Measurements from ENCODE around the gene MARCOL. TPM values are rescaled to one million over a fixed set of nuclear protein-coding genes. Genes with fewer than 3 reads are reported as not detected.

Gene MARCOL
- total and polyA plus RNA-seq, 9 of the 15 experiments (the other 6 are each of a cell fraction or from before 2014, with no cell fraction given), result not detected

- TF ChIP-seq SLC30A9 (CRISPR knock-in tag; IDR thresholded peaks at IDR 0.05), result no peak
- no peak for TF ChIP-seq FOXP1 (CRISPR knock-in tag; IDR thresholded peaks at IDR 0.05)
- TF ChIP-seq RAD21 (CRISPR knock-in tag; conservative IDR thresholded peaks at IDR 0.05 in 1 of 2, IDR thresholded peaks at IDR 0.05 in 1 of 2), result no peak
- no peak for TF ChIP-seq ZNF24 (IDR thresholded peaks at IDR 0.05)
- TF ChIP-seq ZNF780A (CRISPR knock-in tag; IDR thresholded peaks at IDR 0.05), result no peak
These were observed 32.5 kb upstream of the MARCOL start (continued) for GRCh38 chr5:148205865-148206264.

DNA sequence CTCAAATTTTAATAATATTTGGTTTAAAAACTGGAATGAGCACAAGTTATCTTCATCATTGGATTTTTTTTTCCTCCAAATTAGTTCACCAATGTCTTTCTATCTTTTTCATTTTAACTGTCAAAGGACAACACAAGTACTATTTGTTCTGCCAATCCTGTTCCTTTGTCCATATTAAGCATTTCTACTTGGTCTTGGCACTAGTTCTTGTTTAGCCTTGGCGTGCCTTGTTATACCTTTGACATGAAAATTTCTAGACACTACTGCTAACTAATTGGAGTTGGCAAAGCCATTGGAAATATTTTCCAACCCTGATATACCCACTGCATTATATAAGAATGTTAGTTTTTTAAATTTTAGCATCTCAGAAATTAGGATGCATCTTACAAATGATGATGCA is 31.7 kb upstream of the MARCOL start:
- TF ChIP-seq, protein P1, sequence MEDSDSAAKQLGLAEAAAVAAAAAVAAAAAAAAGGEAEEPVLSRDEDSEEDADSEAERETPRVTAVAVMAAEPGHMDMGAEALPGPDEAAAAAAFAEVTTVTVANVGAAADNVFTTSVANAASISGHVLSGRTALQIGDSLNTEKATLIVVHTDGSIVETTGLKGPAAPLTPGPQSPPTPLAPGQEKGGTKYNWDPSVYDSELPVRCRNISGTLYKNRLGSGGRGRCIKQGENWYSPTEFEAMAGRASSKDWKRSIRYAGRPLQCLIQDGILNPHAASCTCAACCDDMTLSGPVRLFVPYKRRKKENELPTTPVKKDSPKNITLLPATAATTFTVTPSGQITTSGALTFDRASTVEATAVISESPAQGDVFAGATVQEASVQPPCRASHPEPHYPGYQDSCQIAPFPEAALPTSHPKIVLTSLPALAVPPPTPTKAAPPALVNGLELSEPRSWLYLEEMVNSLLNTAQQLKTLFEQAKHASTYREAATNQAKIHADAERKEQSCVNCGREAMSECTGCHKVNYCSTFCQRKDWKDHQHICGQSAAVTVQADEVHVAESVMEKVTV (CRISPR knock-in tag; IDR thresholded peaks at IDR 0.05), result no peak
- TF ChIP-seq THAP7 (CRISPR knock-in tag; IDR thresholded peaks at IDR 0.05) (no peak), RNF2 (IDR thresholded peaks at IDR 0.05) (no peak), HDAC8 (tag; IDR thresholded peaks at IDR 0.05) (no peak), MAFK (IDR thresholded peaks at IDR 0.05; ENCODE audit: low read length) (no peak), KAT8 (IDR thresholded peaks at IDR 0.05; ENCODE audit: low read depth) (no peak), ZNF354B (CRISPR knock-in tag; IDR thresholded peaks at IDR 0.05) (no peak), BRD9 (IDR thresholded peaks at IDR 0.05; ENCODE audit: low read depth, partially characterized antibody) (no peak), GATAD2A (IDR thresholded peaks at IDR 0.05) (no peak), ZNF324 (CRISPR knock-in tag; IDR thresholded peaks at IDR 0.05) (no peak), ZNF583 (CRISPR knock-in tag; IDR thresholded peaks at IDR 0.05) (no peak), NR2F6 (CRISPR knock-in tag; IDR thresholded peaks at IDR 0.05) (no peak), NFYB (IDR thresholded peaks at IDR 0.05; ENCODE audit: extremely low read depth, insufficient read length) (no peak), RHOXF2B (CRISPR knock-in tag; conservative IDR thresholded peaks at IDR 0.05) (no peak), ZNF395 (CRISPR knock-in tag; IDR thresholded peaks at IDR 0.05) (no peak), RB1 (IDR thresholded peaks at IDR 0.05; ENCODE audit: low read depth) (no peak), COPS2 (conservative IDR thresholded peaks at IDR 0.05) (no peak), ETV6 (IDR thresholded peaks at IDR 0.05; ENCODE audit: borderline replicate concordance in 1 of 2, low read depth in 2 of 2, low read length in 1 of 2) (no peak), ETV6 (CRISPR knock-in tag; IDR thresholded peaks at IDR 0.05; ENCODE audit: borderline replicate concordance) (no peak)
- BruUV-seq (replicated peaks), result no TSS peak
- Histone ChIP-seq H4K20me1 (replicated peaks; ENCODE audit: control insufficient read depth, insufficient read depth, low read length) (no peaks in the 10 kb centered on the region), H2AFZ (ENCODE audit: low read depth, low read length) (no peak overlapping the region), H3K27me3 (ENCODE audit: control insufficient read depth in 2 of 2, insufficient read depth in 2 of 2, low read length in 2 of 2) (no peaks in the 10 kb centered on the region), H3K27ac (ENCODE audit: extremely low read depth, low read depth, low read length) (no peak overlapping the region), H3K9ac (ENCODE audit: insufficient read depth in 1 of 2, low read depth in 2 of 2, low read length in 2 of 2) (no peak overlapping the region), H3K9me1 (ENCODE audit: control insufficient read depth, insufficient read depth, low read length) (no peaks in the 10 kb centered on the region), H3K4me2 (ENCODE audit: insufficient read depth, low read length) (no peak overlapping the region), H3K4me3 (no peak overlapping the region), H3K36me3 (ENCODE audit: control insufficient read depth, insufficient read depth, low read length) (no peaks in the 10 kb centered on the region), H3K79me2 (ENCODE audit: control insufficient read depth, insufficient read depth, low read length) (no peaks in the 10 kb centered on the region), H3K9me3 (replicated peaks; ENCODE audit: control insufficient read depth, insufficient read depth, low read depth, low read length) (no peaks in the 10 kb centered on the region), H3K4me1 (replicated peaks in 1 of 2; ENCODE audit: control insufficient read depth in 2 of 2, insufficient read depth in 2 of 2, low read length in 2 of 2) (no peaks in the 10 kb centered on the region)
- WGBS (ENCODE audit: insufficient coverage, low coverage, missing lambda C conversion rate), result 5% methylated on average over 1 of the region's 1 CpG
- ChIA-PET CTCF (ENCODE audit: low intra/inter-chr PET ratio) (no interaction called here), POLR2A (no interaction called here)
- DNase-seq (ENCODE audit: extremely low read depth in 1 of 4, low spot score in 3 of 4) (no peak), ATAC-seq (no peak), FAIRE-seq (no peak)
- intact Hi-C loops (cut with micrococcal nuclease), result no loop called here
- in situ Hi-C loops (cut with MboI), result no loop called here
